ENCODE data around the gene CPA4. TPM values are rescaled to one million over a fixed set of nuclear protein-coding genes. Genes with fewer than 3 reads are reported as not detected.
A peak's percentile ranks its signal among the peaks of the same experiment; 100 is the strongest.
"Not testable (repeated sequence)": the region's sequence is repeated elsewhere in the genome, so short reads cannot be mapped to it uniquely, and the experiment has no call there.

Gene CPA4
- 18.6 and 28.2 TPM in 2 replicates for total RNA-seq

- Histone ChIP-seq H3K36me3 (ENCODE audit: insufficient read depth, low read length) (no peaks in the 10 kb centered on the region), H3K27ac (ENCODE audit: low read depth, low read length) (peak within 1 kb of the TSS; percentile 84), H2AFZ (ENCODE audit: low read length) (peak within 1 kb of the TSS; percentile 45), H3K79me2 (ENCODE audit: insufficient read depth, low read length) (no peaks in the 10 kb centered on the region), H3K4me2 (ENCODE audit: insufficient read depth, low read length) (peak within 1 kb of the TSS; percentile 62), H3K9me3 (ENCODE audit: low read depth, low read length) (no peaks in the 10 kb centered on the region), H3K27me3 (ENCODE audit: insufficient read depth, low read length) (no peaks in the 10 kb centered on the region), H3K4me1 (ENCODE audit: insufficient read depth, low read length) (peaks cover 38% of the 10 kb centered on the region), H3K4me3 (ENCODE audit: insufficient read depth, low read length) (peak within 1 kb of the TSS; percentile 5), H4K20me1 (ENCODE audit: insufficient read depth, low read length) (no peaks in the 10 kb centered on the region)
- peak; percentile 90 for DNase-seq (ENCODE audit: insufficient read length, low spot score, missing footprints)
- TF ChIP-seq CTCF (IDR thresholded peaks at IDR 0.05; ENCODE audit: extremely low read depth, low read depth, low read length) = no peak
These were observed at the start of gene CPA4 for GRCh38 chr7:130292682-130293257. Gene CPA4 (plus strand): TSS chr7:130293161. CDS start chr7:130293181, 20 bp downstream.

GRCh38 chr7:130243486-130243885 lies 49.5 kb upstream of the CPA4 start:
- not testable (repeated sequence) for H3K36me3 ChIP-seq (ENCODE audit: insufficient read depth, low read length); H3K27ac ChIP-seq (ENCODE audit: low read depth, low read length); H3K79me2 ChIP-seq (ENCODE audit: insufficient read depth, low read length); H3K9me3 ChIP-seq (ENCODE audit: low read depth, low read length); H2AFZ ChIP-seq (ENCODE audit: low read length); H3K27me3 ChIP-seq (ENCODE audit: insufficient read depth, low read length); H4K20me1 ChIP-seq (ENCODE audit: insufficient read depth, low read length); H3K4me3 ChIP-seq (ENCODE audit: insufficient read depth, low read length); DNase-seq (ENCODE audit: insufficient read length, low spot score, missing footprints); H3K4me1 ChIP-seq (ENCODE audit: insufficient read depth, low read length)
- peak overlapping the region; percentile 30 for H3K4me2 ChIP-seq (ENCODE audit: insufficient read depth, low read length)

- H3K27me3 ChIP-seq (ENCODE audit: insufficient read depth, low read length); H4K20me1 ChIP-seq (ENCODE audit: insufficient read depth, low read length); H3K27ac ChIP-seq (ENCODE audit: low read depth, low read length); H3K4me3 ChIP-seq (ENCODE audit: insufficient read depth, low read length); H3K4me2 ChIP-seq (ENCODE audit: insufficient read depth, low read length); H3K4me1 ChIP-seq (ENCODE audit: insufficient read depth, low read length); H3K79me2 ChIP-seq (ENCODE audit: insufficient read depth, low read length); DNase-seq (ENCODE audit: insufficient read length, low spot score, missing footprints); H3K9me3 ChIP-seq (ENCODE audit: low read depth, low read length); H2AFZ ChIP-seq (ENCODE audit: low read length); H3K36me3 ChIP-seq (ENCODE audit: insufficient read depth, low read length): not testable (repeated sequence)
These were observed 46.5 kb upstream of the CPA4 start for GRCh38 chr7:130246491-130246890.

- H3K79me2 ChIP-seq (ENCODE audit: insufficient read depth, low read length); H3K36me3 ChIP-seq (ENCODE audit: insufficient read depth, low read length); H3K4me1 ChIP-seq (ENCODE audit: insufficient read depth, low read length); H3K4me3 ChIP-seq (ENCODE audit: insufficient read depth, low read length); H3K27me3 ChIP-seq (ENCODE audit: insufficient read depth, low read length); H3K4me2 ChIP-seq (ENCODE audit: insufficient read depth, low read length); H3K27ac ChIP-seq (ENCODE audit: low read depth, low read length); H4K20me1 ChIP-seq (ENCODE audit: insufficient read depth, low read length); H2AFZ ChIP-seq (ENCODE audit: low read length); DNase-seq (ENCODE audit: insufficient read length, low spot score, missing footprints); H3K9me3 ChIP-seq (ENCODE audit: low read depth, low read length): not testable (repeated sequence)
These were observed 44.1 kb upstream of the CPA4 start for GRCh38 chr7:130248842-130249241.

- H3K79me2 ChIP-seq (ENCODE audit: insufficient read depth, low read length); H2AFZ ChIP-seq (ENCODE audit: low read length); H3K4me3 ChIP-seq (ENCODE audit: insufficient read depth, low read length); DNase-seq (ENCODE audit: insufficient read length, low spot score, missing footprints); H3K27me3 ChIP-seq (ENCODE audit: insufficient read depth, low read length); H3K4me2 ChIP-seq (ENCODE audit: insufficient read depth, low read length); H3K4me1 ChIP-seq (ENCODE audit: insufficient read depth, low read length); H3K27ac ChIP-seq (ENCODE audit: low read depth, low read length); H4K20me1 ChIP-seq (ENCODE audit: insufficient read depth, low read length); H3K36me3 ChIP-seq (ENCODE audit: insufficient read depth, low read length); H3K9me3 ChIP-seq (ENCODE audit: low read depth, low read length): not testable (repeated sequence)
These were observed 43.3 kb upstream of the CPA4 start for GRCh38 chr7:130249626-130250025.

GRCh38 chr7:130254555-130254954 lies 38.4 kb upstream of the CPA4 start:
- Histone ChIP-seq H4K20me1 (ENCODE audit: insufficient read depth, low read length) (no peaks in the 10 kb centered on the region), H3K4me2 (ENCODE audit: insufficient read depth, low read length) (no peak overlapping the region), H3K36me3 (ENCODE audit: insufficient read depth, low read length) (no peaks in the 10 kb centered on the region), H3K4me3 (ENCODE audit: insufficient read depth, low read length) (no peak overlapping the region), H3K4me1 (ENCODE audit: insufficient read depth, low read length) (no peaks in the 10 kb centered on the region), H3K27me3 (ENCODE audit: insufficient read depth, low read length) (no peaks in the 10 kb centered on the region), H3K27ac (ENCODE audit: low read depth, low read length) (no peak overlapping the region), H2AFZ (ENCODE audit: low read length) (no peak overlapping the region), H3K9me3 (ENCODE audit: low read depth, low read length) (peaks cover 4% of the 10 kb centered on the region), H3K79me2 (ENCODE audit: insufficient read depth, low read length) (no peaks in the 10 kb centered on the region)
- DNase-seq (ENCODE audit: insufficient read length, low spot score, missing footprints) = no peak
- no peak for TF ChIP-seq CTCF (IDR thresholded peaks at IDR 0.05; ENCODE audit: extremely low read depth, low read depth, low read length)
